Bronchial epithelial cell (primary cell): ENCODE results near the gene SENP2. TPM values are rescaled to one million over a fixed set of nuclear protein-coding genes. Genes with fewer than 3 reads are reported as not detected.
A peak's percentile ranks its signal among the peaks of the same experiment; 100 is the strongest.
"Not testable (repeated sequence)": the region's sequence is repeated elsewhere in the genome, so short reads cannot be mapped to it uniquely, and the experiment has no call there.

Source experiments
- DNase-seq: peaks from one replicate; pipeline ENCODE4 v3.0.0-alpha.2; 2010; ENCODE audit warnings: low read depth
- FAIRE-seq: peaks from 2 replicates; lab custom pipeline; 2011; peaks lifted over from hg19 to GRCh38; lab: Jason Lieb, UNC
- H3K27me3 ChIP-seq: 2 replicates; pipeline ENCODE4 v1.5.1; 2011; ENCODE audit warnings: low read length; ENCODE audit not compliant: control insufficient read depth, insufficient read depth
- H3K36me3 ChIP-seq: 2 replicates; pipeline ENCODE4 v1.5.1; 2011; ENCODE audit warnings: low read length; ENCODE audit not compliant: control insufficient read depth, insufficient read depth
- H3K4me3 ChIP-seq: 2 replicates; pipeline ENCODE4 v1.5.1; 2011; ENCODE audit warnings: mild to moderate bottlenecking, low read depth, low read length, control low read depth
- CTCF ChIP-seq: IDR thresholded peaks from 2 replicates; pipeline ENCODE4 v1.5.1; 2011; ENCODE audit warnings: mild to moderate bottlenecking, moderate library complexity, low read length, control low read depth, inconsistent platforms; ENCODE audit not compliant: insufficient read depth, severe bottlenecking
- total RNA-seq: library from RNA; depleted of rRNA; stranded (reverse); fragments of >200 nt; gene quantifications from 2 replicates; pipeline ENCODE4 v1.2.1, GENCODE V29; 2014

The SENP2 gene
- total RNA-seq, 1 donor from 2014 or later: 30.5 TPM

GRCh38 chr3:185575108-185575869 lies 10.8 kb upstream of the SENP2 start:
- not testable (repeated sequence) for H3K36me3 ChIP-seq, H3K4me3 ChIP-seq, FAIRE-seq, H3K27me3 ChIP-seq
- DNase-seq: peak; percentile 51
- peak; percentile 54 for TF ChIP-seq CTCF

GRCh38 chr3:185582236-185582635 lies 3.9 kb upstream of the SENP2 start:
- FAIRE-seq: no peak
- DNase-seq: no peak
- no peak overlapping the region for H3K4me3 ChIP-seq
- H3K27me3 ChIP-seq: no peaks in the 10 kb centered on the region
- no peak for TF ChIP-seq CTCF
- H3K36me3 ChIP-seq: no peaks in the 10 kb centered on the region

GRCh38 chr3:185582871-185583270 lies 3.2 kb upstream of the SENP2 start:
- TF ChIP-seq CTCF: no peak
- Histone ChIP-seq H3K36me3 (no peaks in the 10 kb centered on the region), H3K27me3 (no peaks in the 10 kb centered on the region), H3K4me3 (no peak overlapping the region)
- no peak for FAIRE-seq
- no peak for DNase-seq

GRCh38 chr3:185583925-185584324 lies 2.2 kb upstream of the SENP2 start:
- no peak for TF ChIP-seq CTCF
- no peak for DNase-seq
- no peak overlapping the region for H3K4me3 ChIP-seq
- no peaks in the 10 kb centered on the region for H3K36me3 ChIP-seq
- FAIRE-seq: no peak
- H3K27me3 ChIP-seq: no peaks in the 10 kb centered on the region

GRCh38 chr3:185584686-185585085 lies 1.4 kb upstream of the SENP2 start:
- H3K27me3 ChIP-seq: no peaks in the 10 kb centered on the region
- FAIRE-seq (no peak), DNase-seq (no peak)
- H3K4me3 ChIP-seq: no peak overlapping the region
- no peaks in the 10 kb centered on the region for H3K36me3 ChIP-seq
- no peak for TF ChIP-seq CTCF

- DNase-seq (no peak), FAIRE-seq (no peak)
- no peaks in the 10 kb centered on the region for H3K27me3 ChIP-seq
- H3K4me3 ChIP-seq: peak overlapping the region; percentile 98
- H3K36me3 ChIP-seq: no peaks in the 10 kb centered on the region
- no peak for TF ChIP-seq CTCF
Observed at GRCh38 chr3:185585518-185585858, 607 bp upstream of the SENP2 start.
